Measurements from ENCODE around the gene POLE4.

POLE4 gene

DNA sequence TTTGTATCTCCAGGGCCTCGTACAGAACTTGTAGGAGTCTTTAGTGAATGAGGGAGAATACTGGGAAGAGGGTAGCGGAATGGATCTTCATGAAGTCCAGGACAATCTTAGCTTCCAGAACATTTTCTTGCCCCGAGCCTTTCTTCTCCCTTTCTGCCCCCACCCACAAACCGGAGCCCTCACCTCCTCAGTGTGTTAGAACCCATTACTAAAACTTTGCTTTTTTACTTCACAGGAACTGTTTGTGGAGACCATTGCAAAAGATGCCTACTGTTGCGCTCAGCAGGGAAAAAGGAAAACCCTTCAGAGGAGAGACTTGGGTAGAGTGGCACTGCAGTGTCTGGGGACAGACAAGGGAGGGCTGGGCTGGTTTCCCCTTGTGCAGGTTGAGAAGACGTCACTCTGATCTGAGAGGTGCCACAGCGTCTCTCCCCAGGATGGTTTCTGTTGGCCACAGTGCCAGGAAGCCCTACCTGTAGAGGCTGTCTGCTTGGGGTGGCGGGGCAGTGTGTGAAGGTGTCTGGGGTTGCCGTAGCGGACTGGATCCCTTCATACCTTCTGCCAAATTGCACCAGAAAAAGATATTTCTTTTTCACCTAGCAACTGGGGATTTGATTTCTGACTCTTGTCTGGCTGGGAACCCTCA lies 786 bp downstream of the POLE4 start:
- TF ChIP-seq, protein P1, sequence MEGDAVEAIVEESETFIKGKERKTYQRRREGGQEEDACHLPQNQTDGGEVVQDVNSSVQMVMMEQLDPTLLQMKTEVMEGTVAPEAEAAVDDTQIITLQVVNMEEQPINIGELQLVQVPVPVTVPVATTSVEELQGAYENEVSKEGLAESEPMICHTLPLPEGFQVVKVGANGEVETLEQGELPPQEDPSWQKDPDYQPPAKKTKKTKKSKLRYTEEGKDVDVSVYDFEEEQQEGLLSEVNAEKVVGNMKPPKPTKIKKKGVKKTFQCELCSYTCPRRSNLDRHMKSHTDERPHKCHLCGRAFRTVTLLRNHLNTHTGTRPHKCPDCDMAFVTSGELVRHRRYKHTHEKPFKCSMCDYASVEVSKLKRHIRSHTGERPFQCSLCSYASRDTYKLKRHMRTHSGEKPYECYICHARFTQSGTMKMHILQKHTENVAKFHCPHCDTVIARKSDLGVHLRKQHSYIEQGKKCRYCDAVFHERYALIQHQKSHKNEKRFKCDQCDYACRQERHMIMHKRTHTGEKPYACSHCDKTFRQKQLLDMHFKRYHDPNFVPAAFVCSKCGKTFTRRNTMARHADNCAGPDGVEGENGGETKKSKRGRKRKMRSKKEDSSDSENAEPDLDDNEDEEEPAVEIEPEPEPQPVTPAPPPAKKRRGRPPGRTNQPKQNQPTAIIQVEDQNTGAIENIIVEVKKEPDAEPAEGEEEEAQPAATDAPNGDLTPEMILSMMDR (IDR thresholded peaks at IDR 0.05; ENCODE audit: low read depth, low read length), result no peak
- DNase-seq (ENCODE audit: low read depth in 2 of 2), result no peak
- peak overlapping the region; percentile 59 to 78 for H3K4me3 ChIP-seq (replicated peaks in 1 of 2; ENCODE audit: low read depth in 2 of 2, low read length in 2 of 2)

DNA sequence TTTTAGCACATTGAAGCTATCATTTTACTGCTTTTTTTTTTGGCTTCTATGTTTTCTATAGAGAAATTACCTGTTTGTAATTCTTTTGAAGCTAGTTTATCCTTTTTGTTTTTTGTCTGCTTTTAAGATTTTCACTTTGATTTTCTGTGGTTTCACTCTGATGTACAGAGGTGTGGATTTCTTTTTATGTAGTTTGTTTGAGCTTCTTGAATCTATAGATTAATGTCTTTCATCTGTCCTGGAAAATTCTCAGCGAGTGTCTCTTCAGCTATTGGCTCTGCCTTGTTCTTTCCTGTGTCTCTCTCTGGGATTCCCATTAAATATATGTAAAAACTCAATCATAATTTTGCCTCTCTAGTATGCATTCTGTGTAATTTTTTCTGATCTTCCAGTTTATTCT lies 8.4 kb downstream of the POLE4 start:
- DNase-seq (ENCODE audit: low read depth in 2 of 2), result no peak
- TF ChIP-seq, protein P1 (IDR thresholded peaks at IDR 0.05; ENCODE audit: low read depth, low read length), result no peak
- H3K4me3 ChIP-seq (replicated peaks in 1 of 2; ENCODE audit: low read depth in 2 of 2, low read length in 2 of 2), result no peak overlapping the region

DNA sequence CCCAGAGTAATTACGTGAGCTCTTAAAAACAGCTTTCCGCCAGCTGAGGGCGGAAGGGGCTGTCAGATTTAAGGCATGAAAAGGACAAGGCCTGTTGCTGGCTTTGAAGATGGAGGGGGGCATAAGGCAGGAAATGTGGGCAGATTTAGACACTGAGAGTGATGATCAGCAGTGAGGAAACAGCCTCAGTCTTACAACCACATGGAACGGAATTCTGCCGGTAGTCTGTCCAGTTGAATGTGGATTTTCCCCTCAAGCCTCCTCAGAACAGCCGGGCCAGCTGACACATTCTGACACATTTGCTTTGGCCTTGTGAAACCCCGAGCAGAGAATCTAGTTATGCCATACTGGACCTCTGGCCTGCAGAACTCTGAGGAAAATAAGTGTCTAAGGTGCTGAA lies 16.6 kb downstream of the POLE4 start:
- no peak overlapping the region for H3K4me3 ChIP-seq (replicated peaks in 1 of 2; ENCODE audit: low read depth in 2 of 2, low read length in 2 of 2)
- no peak for DNase-seq (ENCODE audit: low read depth in 2 of 2)
- TF ChIP-seq, protein P1 (IDR thresholded peaks at IDR 0.05; ENCODE audit: low read depth, low read length), result no peak

DNA sequence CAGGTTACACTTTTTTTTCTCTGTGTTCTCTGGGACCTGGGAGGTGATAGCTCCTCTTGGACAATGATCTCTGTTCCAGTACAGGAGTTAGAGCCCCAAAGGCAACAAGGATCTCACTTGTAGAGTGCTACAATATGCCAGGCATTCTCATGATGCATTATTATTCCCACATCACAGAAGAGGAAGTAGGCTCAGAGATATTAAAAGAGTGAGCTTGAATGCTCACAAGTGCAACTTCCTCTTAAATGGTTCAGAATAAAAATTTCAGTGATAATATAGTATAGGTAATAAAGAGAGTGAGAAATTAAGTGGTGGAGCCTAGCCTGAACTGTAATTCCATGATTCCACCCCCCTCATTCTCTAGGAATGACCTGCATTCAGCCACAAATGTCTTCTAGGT lies 21.4 kb downstream of the POLE4 start:
- no peak overlapping the region for H3K4me3 ChIP-seq (replicated peaks in 1 of 2; ENCODE audit: low read depth in 2 of 2, low read length in 2 of 2)
- DNase-seq (ENCODE audit: low read depth in 2 of 2), result no peak
- TF ChIP-seq, protein P1 (IDR thresholded peaks at IDR 0.05; ENCODE audit: low read depth, low read length), result no peak

DNA sequence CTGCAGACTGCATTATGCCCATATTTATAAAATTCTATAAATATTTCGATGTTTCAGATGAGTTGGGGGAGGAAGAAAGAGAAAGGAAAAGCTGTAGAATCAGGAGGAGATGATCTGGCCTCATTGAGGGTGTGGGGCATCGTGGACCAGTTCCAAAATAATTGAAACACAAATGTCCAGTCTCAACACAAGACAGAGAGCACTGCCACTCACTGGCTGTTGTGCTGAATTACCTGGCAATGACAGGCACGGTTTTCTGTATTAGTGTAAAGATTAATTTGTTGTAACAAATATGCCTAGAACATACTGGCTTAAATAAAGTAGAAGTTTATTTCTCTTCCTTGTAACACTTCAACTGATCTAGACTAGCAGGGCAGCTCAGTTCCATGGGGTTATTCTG lies 24.1 kb downstream of the POLE4 start:
- no peak overlapping the region for H3K4me3 ChIP-seq (replicated peaks in 1 of 2; ENCODE audit: low read depth in 2 of 2, low read length in 2 of 2)
- TF ChIP-seq, protein P1 (IDR thresholded peaks at IDR 0.05; ENCODE audit: low read depth, low read length), result no peak
- DNase-seq (ENCODE audit: low read depth in 2 of 2), result peak in 1 of 2 donors; percentile 11

DNA sequence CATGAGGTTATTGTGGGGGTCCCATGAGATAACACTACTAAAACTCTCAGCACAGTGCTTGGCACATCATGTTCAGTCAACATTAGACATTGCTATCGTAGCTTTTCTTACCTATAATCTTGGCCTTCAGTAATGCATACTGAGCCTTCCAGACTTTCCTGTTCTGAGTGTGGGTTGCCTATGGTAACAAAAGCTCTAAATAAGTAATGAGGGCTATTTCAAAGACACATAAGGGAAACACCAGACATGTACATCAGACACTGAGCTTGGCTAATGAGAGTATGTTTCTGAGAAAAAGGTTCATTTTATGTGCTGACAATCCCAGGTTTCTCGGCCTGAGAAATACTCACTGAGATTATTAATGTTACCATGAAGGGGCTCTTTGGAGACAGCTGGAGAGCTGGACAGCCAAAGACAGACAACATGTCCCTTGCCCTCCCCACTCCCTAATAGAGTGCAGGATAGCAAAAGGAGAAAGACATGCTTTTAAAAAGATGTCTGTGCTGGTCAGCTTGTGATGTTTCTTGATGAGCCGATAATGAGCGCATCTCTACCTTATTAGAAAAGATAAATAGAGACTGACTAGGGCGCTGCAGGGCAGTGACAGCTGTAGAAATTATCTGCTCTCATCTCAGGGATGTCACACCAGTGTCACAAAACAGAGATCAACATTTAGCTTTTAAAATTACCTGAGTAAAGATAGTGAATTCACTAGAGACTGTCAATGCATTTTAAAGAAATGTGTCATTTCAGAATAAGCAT lies 25.4 kb downstream of the POLE4 start:
- no peak for DNase-seq (ENCODE audit: low read depth in 2 of 2)
- no peak overlapping the region for H3K4me3 ChIP-seq (replicated peaks in 1 of 2; ENCODE audit: low read depth in 2 of 2, low read length in 2 of 2)
- TF ChIP-seq, protein P1 (IDR thresholded peaks at IDR 0.05; ENCODE audit: low read depth, low read length), result no peak

Measured in cardiac fibroblast (primary cell).